AG08395 (cell line): Measurements from ENCODE around the gene MRPS26.
A peak's percentile ranks its signal among the peaks of the same experiment; 100 is the strongest.
"Not testable (repeated sequence)": the region's sequence is repeated elsewhere in the genome, so short reads cannot be mapped to it uniquely, and the experiment has no call there.

ENCODE experiments used
- DNase-seq: peaks from one replicate; pipeline ENCODE4 v3.0.0; 2012; ENCODE audit warnings: mixed read lengths, low spot score

Gene MRPS26

DNA sequence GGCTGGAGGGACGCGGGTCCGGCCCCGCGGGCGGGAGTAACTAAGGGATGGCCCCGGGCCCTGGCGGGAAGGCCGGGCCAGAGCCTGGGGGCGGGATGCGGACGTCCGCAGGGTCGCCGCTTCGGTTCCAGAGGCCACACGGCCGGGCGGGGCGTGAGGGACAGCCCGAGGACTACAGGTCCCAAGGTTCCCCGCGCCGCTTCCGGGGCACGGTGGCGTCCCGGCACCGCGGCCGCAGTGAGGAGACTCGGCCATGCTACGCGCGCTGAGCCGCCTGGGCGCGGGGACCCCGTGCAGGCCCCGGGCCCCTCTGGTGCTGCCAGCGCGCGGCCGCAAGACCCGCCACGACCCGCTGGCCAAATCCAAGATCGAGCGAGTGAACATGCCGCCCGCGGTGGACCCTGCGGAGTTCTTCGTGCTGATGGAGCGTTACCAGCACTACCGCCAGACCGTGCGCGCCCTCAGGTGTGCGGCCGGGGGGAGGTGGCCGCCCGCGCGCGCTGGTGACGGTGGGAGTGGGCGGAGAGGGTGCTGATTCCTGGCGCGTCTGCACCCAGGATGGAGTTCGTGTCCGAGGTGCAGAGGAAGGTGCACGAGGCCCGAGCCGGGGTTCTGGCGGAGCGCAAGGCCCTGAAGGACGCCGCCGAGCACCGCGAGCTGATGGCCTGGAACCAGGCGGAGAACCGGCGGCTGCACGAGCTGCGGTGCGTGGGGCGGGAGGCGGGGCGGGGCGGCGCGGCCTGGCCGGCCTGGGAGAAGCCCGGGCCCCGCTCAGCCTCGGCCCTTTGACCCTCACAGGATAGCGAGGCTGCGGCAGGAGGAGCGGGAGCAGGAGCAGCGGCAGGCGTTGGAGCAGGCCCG, at the start of gene MRPS26:
Gene MRPS26 (plus strand): TSS at position 237 of the 861 bp plus-strand sequence. CDS start 17 bp downstream, at position 254.
- DNase-seq, result peak; percentile 93

DNA sequence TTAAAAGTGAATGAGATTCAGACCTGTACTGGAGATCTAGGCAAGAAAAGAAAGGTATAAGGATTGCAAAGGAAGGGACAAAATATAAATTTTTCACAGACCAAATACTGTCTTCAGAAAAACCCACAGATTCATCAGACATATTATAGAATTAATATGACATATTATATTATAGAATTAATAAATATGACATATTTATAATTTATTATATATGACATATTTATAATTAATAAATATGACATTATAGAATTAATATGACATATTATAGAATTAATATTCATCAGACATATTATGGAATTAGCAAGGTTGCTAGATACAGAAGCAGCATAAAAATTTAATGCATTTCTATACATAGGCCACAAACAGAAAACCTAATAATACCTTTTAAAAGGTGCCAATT, 47.1 kb upstream of the MRPS26 start:
- DNase-seq, result no peak

DNA sequence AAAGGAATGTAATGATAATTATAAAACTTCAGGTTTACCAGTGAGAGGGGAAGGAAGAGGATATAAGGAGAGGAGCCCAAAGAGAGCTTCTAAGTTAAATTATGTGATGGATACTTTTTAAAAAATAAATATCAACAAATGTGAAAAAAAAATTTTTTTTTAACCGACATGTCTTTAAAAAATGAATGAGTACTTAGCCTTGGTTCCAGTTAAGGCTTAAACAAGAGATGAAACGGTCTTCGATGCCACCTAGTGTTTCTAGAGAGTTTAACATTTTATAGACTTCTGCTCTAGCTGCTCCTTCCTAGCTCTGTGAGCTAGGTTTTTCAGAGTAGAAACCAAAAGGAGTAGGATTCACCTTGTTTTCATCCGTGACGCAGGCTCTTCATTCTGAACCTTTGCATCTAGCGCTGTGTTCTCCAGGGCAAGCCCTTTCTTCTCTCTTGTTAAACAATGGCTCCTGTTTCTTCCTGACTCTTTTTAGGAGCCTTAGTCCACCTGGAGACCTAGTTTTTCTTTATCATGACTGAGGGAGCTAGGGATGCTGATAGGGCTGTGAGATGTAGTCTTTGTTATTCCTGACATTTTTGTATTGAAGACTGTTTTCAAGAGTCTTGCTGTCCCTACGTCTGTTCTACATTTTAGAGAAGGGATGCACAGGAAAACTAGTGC, 44.9 kb upstream of the MRPS26 start:
- DNase-seq, result peak; percentile 36

DNA sequence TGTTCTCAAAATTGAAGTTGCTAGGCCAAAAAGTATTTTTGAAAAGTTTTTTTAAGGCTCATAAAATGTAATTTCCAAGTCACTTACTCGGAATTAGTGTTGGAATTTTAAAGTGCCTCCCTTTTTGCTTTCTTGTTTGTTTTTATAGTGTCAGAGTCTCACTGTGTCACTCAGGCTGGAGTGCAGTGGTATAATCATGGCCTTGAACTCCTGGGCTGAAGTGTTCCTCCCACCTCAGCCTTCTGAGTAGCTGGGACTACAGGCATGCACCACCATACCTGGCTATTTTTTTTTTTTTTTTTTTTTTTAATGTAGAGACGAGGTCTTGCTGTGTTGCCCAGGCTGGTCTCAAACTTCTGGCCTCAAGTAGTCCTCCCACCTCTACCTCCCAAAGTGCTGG, 42.4 kb upstream of the MRPS26 start:
- DNase-seq, result no peak

DNA sequence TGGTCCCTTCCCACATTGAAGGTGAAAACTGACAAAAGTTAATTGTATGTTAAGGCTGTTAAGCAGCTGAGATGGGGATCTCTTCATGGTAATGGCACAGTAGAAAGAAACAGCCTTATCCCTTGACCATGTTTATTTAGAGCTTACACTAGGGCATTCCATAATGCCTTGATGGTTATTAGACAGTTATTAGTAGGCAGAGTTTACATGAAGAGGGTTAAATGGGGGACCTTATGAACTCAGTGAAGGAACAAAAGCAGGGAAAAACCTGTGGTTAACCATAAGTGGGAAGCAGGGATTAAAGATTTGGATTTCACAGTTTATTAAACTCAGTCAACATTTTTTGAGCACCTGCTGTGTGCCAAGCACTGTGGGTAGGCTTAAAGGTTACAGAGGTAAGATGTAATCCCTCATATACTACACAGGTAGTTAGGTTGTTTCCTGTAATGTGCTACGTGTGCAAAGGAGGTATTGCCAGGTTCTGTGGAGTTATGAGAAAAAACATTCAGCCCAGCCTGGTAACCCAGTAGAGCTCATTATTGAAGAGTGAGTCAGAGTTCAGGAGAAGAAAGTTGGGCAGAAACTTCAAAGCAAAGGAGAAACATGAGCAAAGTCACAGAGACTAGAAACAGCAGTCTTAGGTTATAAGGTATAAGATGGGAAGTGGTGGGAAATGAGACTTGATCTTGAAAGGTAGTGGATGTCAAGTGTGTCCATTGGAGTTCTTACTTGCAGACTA, 34.7 kb upstream of the MRPS26 start:
- peak; percentile 65 for DNase-seq

DNA sequence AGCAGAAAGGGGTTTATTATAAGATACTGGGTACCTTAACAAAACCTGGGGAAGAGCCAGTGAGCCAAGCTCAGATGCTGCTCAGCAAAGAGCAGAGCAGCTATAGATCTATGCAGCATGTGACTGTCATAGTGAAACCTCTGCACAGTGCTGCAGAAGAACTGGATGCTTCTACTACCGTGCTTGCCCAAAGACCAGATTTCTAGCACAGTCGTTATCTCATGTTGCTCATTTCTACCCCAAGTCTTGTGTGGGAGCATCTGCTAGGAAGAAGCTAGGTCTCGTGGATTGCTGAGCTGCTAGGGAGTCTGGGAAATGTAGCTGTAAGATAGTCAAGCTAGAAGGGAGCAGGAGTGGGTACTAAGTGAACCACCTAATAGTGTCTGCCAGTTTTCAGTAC, 34.1 kb upstream of the MRPS26 start:
- no peak for DNase-seq

DNA sequence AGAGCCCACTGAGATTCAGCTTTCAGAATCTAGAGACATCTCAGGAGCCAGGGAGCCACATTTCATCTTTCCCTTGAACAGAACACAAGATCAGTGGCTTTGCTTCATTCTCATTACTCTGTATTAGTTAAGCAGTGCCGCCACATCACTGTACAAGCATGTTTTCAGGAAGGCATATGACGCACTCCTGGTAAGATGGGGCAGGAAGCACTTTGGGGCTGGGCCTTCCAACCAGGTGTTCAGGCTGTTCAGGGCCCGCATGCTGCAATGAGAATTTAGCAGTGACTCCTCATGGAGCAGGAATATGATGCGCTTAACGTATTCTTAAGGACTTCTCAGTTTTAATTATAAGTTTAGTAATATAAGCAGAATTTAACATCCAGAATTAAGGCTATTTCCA, 32.1 kb upstream of the MRPS26 start:
- no peak for DNase-seq

DNA sequence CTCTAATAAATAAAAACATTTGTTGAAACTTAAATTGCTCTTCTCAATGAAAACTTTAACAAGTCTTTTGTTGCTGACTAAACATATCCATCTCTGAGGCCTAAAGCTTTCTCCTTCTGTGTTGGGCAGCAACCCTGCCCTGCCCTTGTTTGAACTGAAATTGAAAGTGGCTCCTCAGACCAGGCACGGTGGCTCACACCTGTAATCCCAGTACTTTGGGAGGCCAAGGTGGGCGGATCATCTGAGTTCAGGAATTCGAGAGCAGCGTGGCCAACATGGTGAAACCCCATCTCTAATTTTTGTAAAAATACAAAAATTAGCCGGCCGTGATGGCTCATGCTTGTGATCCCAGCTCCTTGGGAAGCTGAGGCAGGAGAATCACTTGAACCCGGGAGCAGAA, 31.7 kb upstream of the MRPS26 start:
- DNase-seq, result no peak

DNA sequence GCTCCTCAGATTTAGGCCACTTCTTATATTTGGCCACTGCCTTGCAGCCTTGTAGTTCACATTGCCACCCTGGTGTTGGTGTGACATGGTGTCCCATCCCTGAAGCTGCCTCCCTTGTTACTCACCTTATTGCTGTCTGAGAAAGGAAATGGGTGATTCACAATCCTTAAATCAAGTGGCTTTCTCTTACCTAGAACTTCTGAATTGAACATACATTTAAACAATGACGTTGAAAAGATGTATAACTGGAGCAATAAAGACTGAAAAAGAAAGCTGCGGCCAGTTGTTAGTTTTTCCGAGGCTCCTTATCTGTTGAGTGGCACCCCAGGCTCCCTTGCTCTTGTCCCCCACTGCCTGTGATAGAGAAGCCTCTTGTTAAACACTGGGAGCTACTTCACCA, 31.2 kb upstream of the MRPS26 start:
- no peak for DNase-seq

DNA sequence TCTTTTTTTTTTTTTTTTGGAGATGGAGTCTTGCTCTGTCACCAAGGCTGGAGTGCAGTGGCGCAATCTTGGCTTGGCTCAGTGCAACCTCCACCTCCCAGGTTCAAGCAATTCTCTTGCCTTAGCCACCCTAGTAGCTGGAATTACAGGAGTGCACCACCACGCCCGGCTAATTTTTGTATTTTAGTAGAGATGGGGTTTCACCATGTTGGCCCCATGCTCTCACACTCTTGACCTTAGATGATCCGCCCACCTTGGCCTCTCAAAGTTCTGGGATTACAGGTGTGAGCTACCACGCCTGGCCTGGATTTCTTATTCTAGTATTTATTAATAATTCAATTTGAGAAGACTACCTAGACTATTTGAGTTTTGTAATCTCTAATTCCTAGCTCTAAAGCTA, 30.6 kb upstream of the MRPS26 start:
- DNase-seq, result not testable (repeated sequence)

DNA sequence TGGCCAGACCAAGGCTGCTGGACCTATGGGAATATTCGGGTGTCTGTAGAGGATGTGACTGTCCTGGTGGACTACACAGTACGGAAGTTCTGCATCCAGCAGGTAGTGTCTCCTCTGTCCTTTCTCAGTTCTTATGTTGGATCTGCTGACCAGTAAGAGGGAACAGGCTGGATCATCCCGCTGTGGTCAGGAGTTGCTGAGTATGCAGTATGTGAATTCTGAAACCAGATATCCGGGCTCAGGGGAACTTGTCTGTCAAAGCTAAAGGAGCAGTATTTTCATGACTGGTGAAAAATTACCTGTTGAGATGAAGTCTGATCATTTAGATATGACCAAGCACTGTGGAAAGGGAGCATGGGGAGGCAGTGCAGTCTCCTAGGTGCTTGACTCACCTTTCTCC, 24.5 kb upstream of the MRPS26 start:
- DNase-seq, result no peak

DNA sequence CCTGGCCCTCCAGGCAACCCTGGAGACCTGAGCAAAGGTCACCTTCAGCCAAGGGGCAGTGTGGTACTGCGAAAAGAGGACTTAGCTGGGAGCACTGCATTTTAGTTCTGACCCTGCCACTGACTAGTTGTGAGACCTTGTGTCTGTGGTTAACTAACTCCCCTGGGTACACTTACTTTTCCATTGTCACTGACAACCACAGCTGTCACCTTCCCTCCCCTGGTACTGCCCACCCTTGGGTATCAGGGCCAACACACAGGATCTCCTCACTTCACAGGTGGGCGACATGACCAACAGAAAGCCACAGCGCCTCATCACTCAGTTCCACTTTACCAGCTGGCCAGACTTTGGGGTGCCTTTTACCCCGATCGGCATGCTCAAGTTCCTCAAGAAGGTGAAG, 24.1 kb upstream of the MRPS26 start:
- DNase-seq, result no peak

DNA sequence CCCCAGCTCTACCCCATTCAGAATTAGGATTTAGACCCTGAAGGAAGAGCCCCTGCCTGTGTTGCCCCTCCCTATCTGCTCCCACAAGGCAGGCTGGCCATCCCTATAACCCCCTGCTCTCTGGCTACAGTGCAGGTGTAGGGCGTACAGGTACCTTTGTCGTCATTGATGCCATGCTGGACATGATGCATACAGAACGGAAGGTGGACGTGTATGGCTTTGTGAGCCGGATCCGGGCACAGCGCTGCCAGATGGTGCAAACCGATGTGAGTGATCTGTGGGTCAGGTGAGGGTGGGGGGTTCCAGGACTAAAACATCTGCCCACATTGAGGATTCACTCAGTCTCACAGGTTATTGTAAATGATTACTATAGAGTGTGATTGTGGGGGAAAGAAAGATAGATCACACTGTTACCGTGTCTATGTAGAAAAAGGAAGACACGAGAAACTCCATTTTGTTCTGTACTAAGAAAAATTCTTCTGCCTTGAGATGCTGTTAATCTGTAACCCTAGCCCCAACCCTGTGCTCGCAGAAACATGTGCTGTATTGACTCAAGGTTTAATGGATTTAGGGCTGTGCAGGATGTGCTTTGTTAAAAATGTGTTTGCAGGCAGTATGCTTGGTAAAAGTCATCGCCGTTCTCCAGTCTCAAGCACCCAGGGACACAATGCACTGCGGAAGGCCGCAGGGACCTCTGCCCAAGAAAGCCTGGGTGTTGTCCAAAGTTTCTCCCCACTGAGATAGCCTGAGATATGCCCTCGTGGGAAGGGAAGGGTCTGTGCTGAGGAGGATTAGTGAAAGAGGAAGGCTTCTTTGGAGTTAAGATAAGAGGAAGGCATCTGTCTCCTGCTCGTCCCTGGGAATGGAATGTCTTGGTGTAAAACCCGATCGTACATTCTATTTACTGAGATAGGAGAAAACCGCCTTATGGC, 23.0 kb upstream of the MRPS26 start:
- not testable (repeated sequence) for DNase-seq

DNA sequence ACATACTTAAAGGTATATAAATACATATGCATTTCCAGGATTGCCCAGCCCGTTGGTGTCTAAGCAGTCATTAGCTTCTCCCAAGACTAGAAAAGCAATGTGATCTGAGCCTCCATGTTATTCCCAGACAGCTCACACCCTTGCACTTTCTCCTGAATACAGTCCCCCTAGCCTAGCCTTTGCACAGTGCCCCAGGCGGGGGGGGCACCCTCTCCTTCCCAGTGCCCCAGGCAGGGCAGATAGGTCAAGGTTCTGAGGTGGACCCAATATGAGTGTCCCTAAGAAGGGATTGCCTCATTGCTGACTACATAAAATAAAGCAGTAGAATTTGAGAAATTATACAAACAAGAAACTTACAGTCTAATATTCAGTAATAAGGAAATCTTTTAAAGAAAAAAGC, 17.9 kb upstream of the MRPS26 start:
- no peak for DNase-seq

DNA sequence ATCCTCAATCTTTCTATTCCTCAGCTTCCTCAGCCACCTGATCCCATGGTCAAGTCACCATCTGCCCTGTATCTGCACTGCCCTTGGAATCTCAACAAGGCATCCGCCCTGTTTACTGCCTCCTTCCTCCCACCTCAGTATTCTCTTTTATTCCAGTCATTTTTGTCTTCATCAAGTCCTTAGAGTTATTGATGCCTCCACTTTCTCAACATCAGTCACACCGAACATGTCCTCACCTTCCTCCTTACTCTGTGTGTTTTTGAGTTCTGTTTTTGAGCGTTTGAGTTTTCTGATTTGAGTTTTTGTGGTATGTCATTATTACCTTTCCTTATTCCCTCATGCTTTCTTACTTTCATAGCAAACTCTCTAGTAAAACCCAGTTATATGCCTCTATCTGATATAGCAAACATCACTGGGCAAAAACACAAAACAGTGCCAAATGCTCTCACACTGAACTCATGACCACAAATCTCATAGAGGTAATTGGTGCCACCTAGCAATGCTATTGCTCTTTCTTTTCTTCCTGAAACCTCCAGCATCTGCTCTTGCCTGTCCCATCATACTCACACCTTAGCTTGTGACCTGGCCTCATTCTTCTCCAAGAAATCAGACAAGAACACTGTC, 14.2 kb upstream of the MRPS26 start:
- DNase-seq, result no peak

DNA sequence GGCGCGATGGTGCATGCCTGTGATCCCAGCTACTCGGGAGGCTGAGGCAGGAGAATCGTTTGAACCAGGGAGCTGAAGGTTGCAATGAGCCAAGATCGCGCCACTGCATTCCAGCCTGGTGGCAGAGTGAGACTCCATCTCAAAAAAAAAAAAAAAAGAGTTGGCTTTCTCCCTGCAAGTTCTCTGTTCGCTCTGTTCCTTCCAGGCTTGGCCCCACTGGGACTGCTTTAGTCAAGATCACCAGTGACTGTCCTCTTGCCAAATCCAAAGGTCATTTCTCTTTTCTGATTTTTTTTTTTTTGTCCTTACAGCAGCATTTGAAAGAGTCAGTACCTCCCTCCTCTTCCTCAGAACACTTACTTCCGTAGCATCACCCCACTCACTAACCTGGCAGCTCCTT, 13.2 kb upstream of the MRPS26 start:
- DNase-seq, result no peak

DNA sequence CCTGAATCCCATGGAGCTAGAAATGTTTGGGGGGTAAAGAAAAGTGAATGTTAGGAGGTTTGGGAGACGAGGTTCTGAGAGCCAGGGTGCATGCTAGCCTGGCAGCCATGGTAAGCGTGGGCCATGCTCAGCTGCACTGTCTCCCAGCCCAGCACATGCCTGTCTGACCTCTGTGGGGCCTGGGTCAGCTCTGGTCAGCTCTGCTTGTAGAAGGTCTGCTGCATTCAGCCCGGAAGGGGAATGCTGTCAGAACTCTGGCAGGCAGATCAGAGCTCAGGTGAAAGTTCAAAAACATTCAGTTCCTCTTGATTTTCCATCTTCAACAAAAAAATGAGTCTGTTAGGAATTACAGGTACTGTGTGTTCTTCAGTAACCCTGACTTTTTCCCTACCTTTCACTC, 8.2 kb upstream of the MRPS26 start:
- DNase-seq, result no peak

DNA sequence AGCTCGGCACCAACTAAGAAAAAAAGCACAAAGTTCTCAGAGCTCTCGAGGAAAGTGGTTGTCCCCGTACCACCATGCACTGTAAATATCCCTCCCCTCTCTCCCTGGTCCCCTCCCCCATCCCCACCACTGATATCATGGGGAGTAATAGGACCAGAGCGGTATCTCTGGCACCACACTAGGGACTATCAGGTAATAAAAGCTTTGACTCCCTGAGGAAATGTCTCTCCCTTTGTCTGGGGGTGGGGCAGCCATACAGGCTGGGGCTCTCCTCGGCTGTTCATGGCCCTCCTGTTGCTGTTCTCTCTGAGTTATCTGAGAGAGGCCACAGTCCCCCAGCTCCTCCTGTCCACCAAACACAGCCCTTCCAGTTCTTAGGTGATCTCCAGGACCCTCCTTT, 7.4 kb upstream of the MRPS26 start:
- DNase-seq, result no peak

DNA sequence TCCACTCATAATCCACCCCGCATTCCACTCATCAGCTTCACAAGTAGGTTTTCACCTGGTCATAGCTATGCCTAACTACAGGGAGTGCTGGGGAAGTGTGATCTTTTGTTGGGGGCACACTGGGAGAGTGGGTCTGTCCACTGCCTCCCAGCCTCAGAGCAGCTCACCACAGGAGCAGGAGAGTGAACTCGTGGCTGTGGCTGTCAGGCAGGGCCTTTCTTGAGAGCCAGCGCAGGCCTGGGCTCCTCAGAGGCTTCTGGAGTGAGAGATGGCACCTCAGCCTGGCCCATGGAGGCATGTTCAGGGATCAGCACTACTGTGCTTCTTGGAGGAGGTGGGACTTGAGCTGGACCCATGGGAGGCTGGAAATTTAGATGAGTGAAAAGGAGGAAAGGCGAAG, 6.4 kb upstream of the MRPS26 start:
- DNase-seq, result no peak

DNA sequence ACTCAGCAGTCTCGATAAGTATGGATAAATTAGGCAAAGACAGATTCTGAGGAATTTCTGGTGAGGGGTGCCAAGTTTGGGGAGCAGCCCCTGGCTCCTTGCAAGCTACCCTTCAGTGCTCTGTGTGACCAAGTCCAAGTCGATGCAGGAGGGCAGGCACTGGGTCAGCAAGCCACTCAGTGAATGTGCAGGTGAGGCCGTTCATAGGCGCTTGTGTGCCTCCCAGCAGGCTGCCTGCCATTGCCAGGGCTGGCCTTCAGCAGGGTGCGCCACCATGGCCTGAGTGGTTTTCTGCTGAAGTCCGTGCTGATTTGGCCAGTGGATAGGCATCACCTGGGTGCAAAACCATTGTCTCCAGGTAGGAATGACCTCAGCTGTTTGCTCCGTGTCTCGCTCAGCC, 5.8 kb upstream of the MRPS26 start:
- DNase-seq, result no peak

DNA sequence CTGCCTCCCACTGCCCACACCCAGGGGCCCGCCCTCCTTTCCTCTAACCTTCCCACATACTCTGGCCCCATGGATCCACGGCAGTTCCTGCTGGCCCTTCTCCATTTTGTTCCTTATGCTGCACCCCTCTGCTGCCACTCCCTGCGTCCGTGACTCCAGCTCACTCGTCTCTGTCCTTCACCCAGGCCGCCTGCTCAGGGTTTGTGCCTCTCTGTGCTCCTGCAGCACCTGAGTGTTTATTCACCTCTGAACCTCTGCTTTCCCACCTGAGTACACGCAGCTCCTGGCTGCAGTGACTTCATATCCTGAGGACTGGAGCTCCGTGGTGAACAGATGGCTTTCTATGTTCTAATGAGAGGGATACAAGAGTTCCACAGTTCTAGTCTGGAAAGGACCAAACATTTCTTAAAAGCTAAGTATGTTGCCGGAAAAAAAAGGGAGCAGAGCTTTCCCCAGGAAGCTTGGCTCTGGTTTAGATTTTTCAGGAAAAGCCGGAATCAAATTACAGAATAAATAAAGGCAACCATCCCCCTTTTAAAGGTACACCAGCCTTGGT, 3.9 kb upstream of the MRPS26 start:
- DNase-seq, result no peak
